ENCODE data around the gene CBY1. TPM values are rescaled to one million over a fixed set of nuclear protein-coding genes. Genes with fewer than 3 reads are reported as not detected.
A peak's percentile ranks its signal among the peaks of the same experiment; 100 is the strongest.

CBY1 gene
- total RNA-seq, 1 donor: 20.7 TPM

GRCh38 chr22:38694049-38694448 is 37.6 kb downstream of the CBY1 start:
- peak; percentile 86 for DNase-seq (ENCODE audit: low read depth)
- TF ChIP-seq CTCF (IDR thresholded peaks at IDR 0.05; ENCODE audit: insufficient read depth, low read depth, low read length): no peak
- H3K4me3 ChIP-seq (ENCODE audit: low read depth, low read length): no peak overlapping the region

GRCh38 chr22:38694940-38695339 is 38.5 kb downstream of the CBY1 start:
- peak; percentile 33 for DNase-seq (ENCODE audit: low read depth)
- no peak overlapping the region for H3K4me3 ChIP-seq (ENCODE audit: low read depth, low read length)
- TF ChIP-seq CTCF (IDR thresholded peaks at IDR 0.05; ENCODE audit: insufficient read depth, low read depth, low read length): no peak

GRCh38 chr22:38696606-38697424 is 40.4 kb downstream of the CBY1 start:
- H3K4me3 ChIP-seq (ENCODE audit: low read depth, low read length): peak overlapping the region; percentile 18
- DNase-seq (ENCODE audit: low read depth): peak; percentile 68
- no peak for TF ChIP-seq CTCF (IDR thresholded peaks at IDR 0.05; ENCODE audit: insufficient read depth, low read depth, low read length)

GRCh38 chr22:38697425-38698089 is 41.1 kb downstream of the CBY1 start:
- H3K4me3 ChIP-seq (ENCODE audit: low read depth, low read length): peak overlapping the region; percentile 18
- peak; percentile 44 for DNase-seq (ENCODE audit: low read depth)
- TF ChIP-seq CTCF (IDR thresholded peaks at IDR 0.05; ENCODE audit: insufficient read depth, low read depth, low read length): no peak

- no peak for TF ChIP-seq CTCF (IDR thresholded peaks at IDR 0.05; ENCODE audit: insufficient read depth, low read depth, low read length)
- H3K4me3 ChIP-seq (ENCODE audit: low read depth, low read length): peak overlapping the region; percentile 80
- DNase-seq (ENCODE audit: low read depth): no peak
These were observed 42.1 kb downstream of the CBY1 start for GRCh38 chr22:38698407-38699094.

GRCh38 chr22:38699143-38699542 is 42.7 kb downstream of the CBY1 start:
- H3K4me3 ChIP-seq (ENCODE audit: low read depth, low read length): peak overlapping the region; percentile 80
- no peak for DNase-seq (ENCODE audit: low read depth)
- no peak for TF ChIP-seq CTCF (IDR thresholded peaks at IDR 0.05; ENCODE audit: insufficient read depth, low read depth, low read length)

Measured in fibroblast of villous mesenchyme (primary cell).